HL-60/S4 treated with phorbol 12-myristate 13-acetate at 8.2 ng/mL for 4 days and 3 days (cell line): ENCODE results near the gene JAKMIP2.

ENCODE experiments used
- in situ Hi-C: fragments of 300-500 bp; cut with MboI; formaldehyde crosslinking; loops from 2 replicates; pipeline ENCODE4 v1.15.0; 2022; ENCODE audit warnings: low sequenced_read_pairs

The JAKMIP2 gene

GRCh38 chr5:147791181-147791580 lies 8.7 kb upstream of the JAKMIP2 start:
- in situ Hi-C loops: no loop called here

- in situ Hi-C loops: no loop called here
These were observed 7.3 kb upstream of the JAKMIP2 start for GRCh38 chr5:147789820-147790219.

GRCh38 chr5:147788023-147788422 lies 5.5 kb upstream of the JAKMIP2 start:
- in situ Hi-C loops: no loop called here

DNA sequence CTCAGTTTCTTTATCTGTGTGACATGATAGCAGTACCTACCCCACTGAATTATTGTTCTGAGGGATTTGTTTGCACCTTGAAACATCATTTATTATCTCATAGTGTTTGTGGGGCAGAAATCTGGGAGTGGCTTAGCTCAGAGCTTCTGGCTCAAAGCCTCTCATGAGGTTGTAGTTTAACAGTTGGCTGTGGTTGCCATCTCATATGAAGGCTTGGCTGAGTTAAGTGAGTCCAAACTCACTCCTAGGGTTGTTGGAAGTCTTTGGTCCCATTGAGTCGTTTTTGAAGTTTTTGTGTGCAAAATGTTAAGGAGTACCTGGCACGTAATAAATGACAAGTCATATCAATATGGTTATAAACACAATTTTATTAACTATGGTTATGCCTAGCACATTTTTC lies 3.6 kb upstream of the JAKMIP2 start:
- in situ Hi-C loops: no loop called here

DNA sequence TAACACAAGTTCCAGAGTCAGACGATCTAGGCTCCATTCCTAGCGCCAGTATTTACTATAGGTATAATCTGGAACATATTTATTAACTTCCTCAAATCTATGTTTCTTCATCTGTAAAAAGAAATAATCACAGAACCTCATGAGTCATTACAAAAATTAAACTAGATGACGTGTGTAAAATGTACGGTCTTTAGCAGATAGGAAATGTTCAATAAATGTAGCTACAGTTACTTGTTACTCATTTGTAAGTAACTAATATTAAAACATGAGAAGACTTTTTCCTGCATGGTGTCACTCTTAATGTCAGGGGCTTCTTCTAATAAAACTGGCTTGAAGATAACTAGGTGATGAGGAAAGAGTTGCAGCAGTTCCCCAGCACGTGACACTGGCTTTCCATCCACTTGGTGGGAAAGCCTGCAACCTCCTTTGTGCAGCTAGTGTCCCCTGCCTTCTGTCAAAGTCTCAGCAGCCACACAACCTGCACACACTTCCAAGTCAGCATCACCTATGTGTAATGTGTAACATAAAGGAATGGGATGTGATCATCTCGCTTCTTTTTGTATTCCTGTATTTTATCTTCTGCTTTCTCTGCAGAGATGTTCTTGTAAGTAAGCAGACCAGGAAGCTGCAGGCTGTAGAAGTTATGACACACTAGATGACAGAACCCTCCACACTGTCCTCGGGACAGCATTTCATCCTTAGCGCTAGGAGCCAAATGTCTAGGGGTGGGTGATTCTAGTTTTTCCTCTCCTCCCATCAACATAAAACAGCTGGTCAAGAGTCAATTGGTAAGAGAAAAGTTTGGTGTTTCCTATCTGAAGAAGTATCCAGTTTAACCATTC lies 1.8 kb upstream of the JAKMIP2 start:
- in situ Hi-C loops: no loop called here

- in situ Hi-C loops: no loop called here
These were observed 1.5 kb downstream of the JAKMIP2 start for GRCh38 chr5:147780924-147781573.

DNA sequence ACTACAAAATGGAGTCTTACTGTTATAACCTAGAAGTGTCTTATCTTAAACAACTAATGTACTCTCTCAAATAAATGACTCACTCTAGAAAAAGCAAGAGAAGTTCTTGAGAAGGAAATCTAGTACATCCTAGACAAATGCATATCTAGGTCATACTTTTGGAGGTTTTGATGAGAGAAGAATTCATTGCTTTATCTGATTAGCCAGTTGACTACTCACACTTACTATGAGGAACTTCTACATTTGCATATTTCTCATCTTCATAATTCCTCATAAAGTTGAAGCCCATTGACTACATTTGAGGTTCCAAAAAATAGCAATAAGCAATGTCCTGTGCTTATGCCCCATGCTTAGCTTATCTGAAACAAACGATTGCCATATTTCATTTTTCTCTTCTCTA lies 2.8 kb downstream of the JAKMIP2 start:
- in situ Hi-C loops: no loop called here

DNA sequence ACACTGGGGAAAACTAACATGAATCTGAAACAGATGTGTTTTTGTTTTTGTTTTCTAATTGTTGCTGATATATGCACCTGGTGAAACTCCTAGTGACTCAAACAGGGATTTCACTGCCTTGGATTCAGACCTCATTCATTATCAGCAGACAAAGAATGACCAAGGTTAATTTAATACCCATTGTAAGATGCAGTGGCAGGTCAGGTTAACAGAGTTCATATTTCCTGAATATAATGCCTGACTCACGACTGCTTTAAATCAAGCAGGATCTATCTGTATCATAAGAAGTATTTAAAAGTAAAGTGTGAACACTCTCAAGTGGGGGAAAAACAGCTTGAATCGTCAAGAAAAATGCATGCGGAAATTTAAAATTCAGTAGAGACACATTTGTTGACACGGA lies 5.5 kb downstream of the JAKMIP2 start:
- in situ Hi-C loops: no loop called here

DNA sequence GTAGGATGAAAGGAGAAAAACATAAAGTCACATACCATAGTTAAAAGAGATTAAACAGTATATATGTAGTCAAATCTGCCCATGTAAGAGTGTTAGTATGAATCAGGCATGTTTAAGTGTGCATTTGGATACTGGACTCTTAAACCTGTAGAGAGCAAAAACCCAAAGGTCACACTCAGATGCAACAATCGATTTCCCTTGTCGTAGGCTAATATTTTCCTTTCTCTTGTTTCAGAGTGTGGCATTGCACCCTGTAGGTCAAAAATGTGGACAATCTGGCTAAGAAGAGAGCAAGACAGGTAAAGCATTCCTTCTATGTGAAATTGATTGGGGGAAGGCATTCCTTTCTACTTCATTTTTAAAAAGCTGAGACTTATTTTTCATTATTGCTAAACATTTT lies 8.9 kb downstream of the JAKMIP2 start:
- in situ Hi-C loops: no loop called here

DNA sequence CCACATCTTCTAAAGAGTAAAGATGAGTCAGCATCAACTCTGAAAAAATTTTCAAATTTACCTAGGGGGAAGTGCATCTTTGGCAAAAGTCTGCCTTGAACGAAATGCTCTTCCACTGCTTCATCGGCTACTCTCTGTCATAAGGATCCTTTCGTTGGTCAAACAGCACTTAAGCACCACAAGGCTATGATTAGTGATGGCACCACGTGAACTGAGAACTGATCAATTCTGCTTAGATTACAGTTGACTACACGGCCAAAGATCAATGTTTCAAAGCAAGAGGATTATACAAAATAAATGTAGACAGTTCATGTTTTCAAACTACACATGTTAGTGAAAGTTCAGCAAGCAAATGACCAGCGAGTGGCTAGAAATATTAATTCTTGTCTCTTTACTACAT lies 9.4 kb downstream of the JAKMIP2 start:
- in situ Hi-C loops: no loop called here

- in situ Hi-C loops: no loop called here
These were observed 15.5 kb downstream of the JAKMIP2 start for GRCh38 chr5:147767048-147767447.

- in situ Hi-C loops: no loop called here
These were observed 18.6 kb downstream of the JAKMIP2 start for GRCh38 chr5:147763791-147764525.

DNA sequence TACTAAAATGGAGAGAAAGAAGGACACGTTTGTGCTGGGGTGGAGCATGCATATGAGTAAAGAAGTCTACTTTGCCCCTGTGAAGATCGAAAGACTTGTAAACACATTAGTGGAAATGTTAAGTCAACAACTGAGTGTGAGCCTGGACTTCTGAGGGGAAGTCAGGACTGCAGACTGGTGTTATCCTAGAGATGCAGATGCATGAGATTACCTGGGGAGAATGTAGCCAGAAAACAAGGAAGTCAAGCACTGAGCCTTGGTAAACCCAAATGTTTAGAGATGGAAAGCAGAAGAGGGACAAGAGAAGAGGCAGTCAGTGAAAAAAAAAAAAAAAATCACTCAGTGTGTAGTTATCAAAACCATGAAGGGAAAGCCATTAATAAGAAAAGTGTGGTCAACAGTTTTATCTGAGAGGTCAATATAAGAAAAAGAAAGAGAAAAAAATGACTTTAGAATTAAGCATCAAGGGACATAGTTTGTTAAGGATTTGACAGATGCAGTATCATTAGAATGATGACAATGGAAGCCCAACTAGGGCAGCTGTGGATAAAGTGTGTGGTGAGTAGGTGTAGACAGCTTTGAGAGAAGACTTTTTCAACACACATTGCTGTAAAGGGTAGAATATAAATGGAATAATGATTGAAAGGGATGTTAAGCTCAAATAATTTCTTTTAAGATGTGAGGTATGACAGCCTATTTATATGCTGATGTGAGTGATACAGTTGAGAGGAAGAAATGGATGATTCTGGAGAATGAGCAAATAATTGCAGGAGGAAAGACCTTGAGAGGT lies 22.2 kb downstream of the JAKMIP2 start:
- in situ Hi-C loops: no loop called here

- in situ Hi-C loops: no loop called here
These were observed 23.1 kb downstream of the JAKMIP2 start for GRCh38 chr5:147759441-147759840.

DNA sequence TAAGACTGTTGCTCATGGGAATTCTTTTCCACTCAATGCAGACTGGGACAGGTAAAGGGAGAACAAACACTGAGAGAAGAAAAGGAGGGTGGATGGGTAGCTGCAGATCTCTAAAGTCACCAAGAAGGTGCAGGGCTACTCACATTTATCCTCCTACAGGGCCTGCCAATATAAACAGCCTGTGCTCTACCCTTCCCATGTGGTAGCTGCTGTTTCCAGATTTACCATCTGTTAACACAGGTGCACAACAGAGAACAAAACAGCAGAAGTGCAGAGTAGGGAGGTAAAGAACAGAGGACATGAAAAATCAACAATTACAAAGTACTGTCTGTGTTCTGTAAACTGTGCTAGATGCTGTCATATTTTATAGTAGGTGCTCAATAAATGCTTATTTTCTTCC lies 26.0 kb downstream of the JAKMIP2 start:
- in situ Hi-C loops: no loop called here

- in situ Hi-C loops: no loop called here
These were observed 28.0 kb downstream of the JAKMIP2 start for GRCh38 chr5:147754372-147755122.

DNA sequence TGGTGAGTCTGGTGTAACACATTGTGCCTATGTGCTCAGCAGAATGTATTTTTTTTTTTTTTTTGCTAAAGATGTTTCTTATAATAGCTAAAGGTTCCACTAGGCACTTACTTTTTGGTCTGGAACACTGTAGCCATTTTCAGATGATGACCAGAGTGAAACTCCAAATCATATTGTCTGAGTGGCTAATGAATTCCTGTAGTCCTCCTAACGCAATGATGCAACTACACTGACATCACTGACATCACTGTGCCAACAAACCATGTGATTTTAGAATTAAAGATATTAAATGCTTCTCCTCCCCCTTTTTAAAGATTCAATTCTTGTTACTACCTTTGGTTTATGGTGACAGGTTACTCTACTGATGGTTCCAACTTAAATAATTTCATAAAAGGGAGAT lies 28.8 kb downstream of the JAKMIP2 start:
- in situ Hi-C loops: no loop called here

DNA sequence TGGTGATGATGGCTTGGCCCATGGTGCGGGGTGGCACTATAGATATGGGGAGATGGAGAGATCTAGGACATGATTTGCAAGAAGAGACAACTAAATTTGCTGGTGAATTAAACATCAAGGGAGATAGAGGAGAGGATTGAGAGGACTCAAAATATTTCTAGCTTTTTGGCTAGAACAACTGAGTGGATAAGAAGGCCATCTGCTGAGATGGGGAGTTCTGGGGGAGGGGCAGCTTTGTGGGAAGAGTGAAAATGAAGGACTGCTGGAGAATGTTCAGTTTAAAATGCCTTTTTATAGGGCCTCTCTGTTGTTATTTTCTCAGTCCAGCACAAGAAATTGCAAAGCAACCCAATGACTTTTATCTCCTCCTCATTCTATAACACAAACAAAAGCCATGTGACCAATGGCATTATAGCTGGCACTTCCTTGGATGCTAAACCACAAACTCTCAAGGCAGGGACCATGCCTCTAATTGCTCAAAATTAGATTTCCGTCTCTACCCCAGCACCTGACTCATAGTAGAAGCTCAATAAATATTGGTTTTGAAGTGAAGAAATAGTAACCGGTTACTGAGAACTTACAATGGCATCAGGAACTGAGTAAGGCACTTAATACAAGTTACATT lies 29.8 kb downstream of the JAKMIP2 start:
- in situ Hi-C loops: no loop called here

- in situ Hi-C loops: no loop called here
These were observed 30.5 kb downstream of the JAKMIP2 start for GRCh38 chr5:147752033-147752432.
